HEK293T (cell line): ENCODE measurements around the gene NXT2.
A peak's percentile ranks its signal among the peaks of the same experiment; 100 is the strongest.

Experiments used
- ARNT ChIP-seq: fragments of 450-650 bp; IDR thresholded peaks from 2 replicates; pipeline ENCODE4 v1.6.1; 2017; ENCODE audit warnings: mild to moderate bottlenecking
- FOXA1 ChIP-seq: fragments of 450-650 bp; IDR thresholded peaks from 2 replicates; pipeline ENCODE4 v1.6.1; 2016; ENCODE audit warnings: mild to moderate bottlenecking
- FOXK2 ChIP-seq: fragments of 450-650 bp; IDR thresholded peaks from 2 replicates; pipeline ENCODE4 v1.6.1; 2016; ENCODE audit warnings: mild to moderate bottlenecking
- FOXM1 ChIP-seq: fragments of 450-650 bp; IDR thresholded peaks from 2 replicates; pipeline ENCODE4 v1.6.1; 2017; ENCODE audit warnings: mild to moderate bottlenecking, borderline replicate concordance
- HDGF ChIP-seq: fragments of 450-650 bp; IDR thresholded peaks from 2 replicates; pipeline ENCODE4 v1.6.1; 2017; ENCODE audit warnings: antibody characterized with exemption, borderline replicate concordance
- PKNOX1 ChIP-seq: fragments of 450-650 bp; IDR thresholded peaks from 2 replicates; pipeline ENCODE4 v1.6.1; 2016
- SP1 ChIP-seq: fragments of 450-650 bp; IDR thresholded peaks from 2 replicates; pipeline ENCODE4 v1.6.1; 2017
- SUZ12 ChIP-seq: fragments of 450-650 bp; IDR thresholded peaks from 2 replicates; pipeline ENCODE4 v1.6.1; 2016; ENCODE audit warnings: mild to moderate bottlenecking

GRCh38 chrX:109536439-109537323 lies at the start of gene NXT2:
- no peak for TF ChIP-seq FOXM1
- no peak for TF ChIP-seq ARNT
- no peak for TF ChIP-seq HDGF
- no peak for TF ChIP-seq PKNOX1
- TF ChIP-seq FOXK2, result no peak
- no peak for TF ChIP-seq FOXA1
- peak; percentile 48 for TF ChIP-seq SP1
- no peak for TF ChIP-seq SUZ12
